ENCODE measurements around the gene CAP1. TPM values are rescaled to one million over a fixed set of nuclear protein-coding genes. Genes with fewer than 3 reads are reported as not detected.

The CAP1 gene
- total and polyA plus RNA-seq, 2 of the 13 experiments (the other 11 are each of a cell fraction or from before 2014, with no cell fraction given) = 174 to 195 TPM

DNA sequence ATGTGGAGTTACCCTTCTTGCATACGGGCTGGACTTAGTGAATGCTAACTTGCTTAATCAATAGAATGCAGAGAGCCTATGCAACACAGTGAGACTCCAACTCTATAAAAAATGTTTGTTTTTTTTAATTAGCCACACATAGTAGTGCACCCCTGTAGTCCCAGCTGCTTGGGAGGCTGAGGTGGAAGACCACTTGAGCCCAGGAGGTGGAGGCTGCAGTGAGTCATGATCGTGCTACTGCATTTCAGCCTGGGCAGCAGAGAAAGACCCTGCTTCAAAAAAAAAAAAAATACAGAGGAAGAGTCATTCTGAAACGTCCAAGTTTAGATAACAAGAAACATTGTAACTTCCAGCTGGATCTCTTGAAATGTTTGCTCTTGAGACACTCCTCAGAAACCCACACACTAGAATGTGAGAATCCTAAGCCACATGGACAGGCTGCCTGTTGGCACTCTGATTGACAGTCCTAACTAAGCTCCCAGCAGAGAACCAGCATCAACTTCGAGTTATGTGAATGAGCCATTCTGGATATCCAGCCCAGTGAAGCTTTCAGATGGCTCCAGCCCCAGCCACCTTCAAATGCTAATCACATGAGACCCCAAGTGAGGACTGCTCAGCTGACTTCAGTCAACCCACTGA, 20.0 kb upstream of the CAP1 start:
- no peak for FAIRE-seq
- H3K27ac ChIP-seq (ENCODE audit: extremely low read length, insufficient read depth, low read length) = no peak overlapping the region

More for the DNA sequence above, 20.0 kb upstream of the CAP1 start:
- ChIA-PET CTCF (ENCODE audit: low intra/inter-chr PET ratio, low total read pairs) (no interaction called here), POLR2A (no interaction called here)
- Histone ChIP-seq H2AFZ (ENCODE audit: low read length) (no peak overlapping the region), H3K4me3 (replicated peaks in 1 of 3; ENCODE audit: insufficient read depth in 1 of 3, low read depth in 2 of 3, low read length in 3 of 3) (no peak overlapping the region), H4K20me1 (ENCODE audit: insufficient read depth, low read length) (no peaks in the 10 kb centered on the region), H3K36me3 (replicated peaks in 1 of 2; ENCODE audit: control insufficient read depth in 1 of 2, insufficient read depth in 2 of 2, low read length in 2 of 2) (no peaks in the 10 kb centered on the region), H3K4me2 (ENCODE audit: low read depth, low read length) (no peak overlapping the region), H3K4me1 (ENCODE audit: insufficient read depth, low read length) (no peaks in the 10 kb centered on the region), H3K79me2 (ENCODE audit: insufficient read depth, low read length) (no peaks in the 10 kb centered on the region), H3K27me3 (ENCODE audit: control insufficient read depth in 1 of 2, insufficient read depth in 2 of 2, low read length in 2 of 2) (no peaks in the 10 kb centered on the region), H3K9ac (ENCODE audit: insufficient read depth, low read depth, low read length) (no peak overlapping the region), H3K9me3 (ENCODE audit: low read length) (no peaks in the 10 kb centered on the region)
- intact Hi-C loops (cut with micrococcal nuclease; ENCODE audit: unreplicated experiment) (no loop called here), in situ Hi-C loops (cut with HindIII; ENCODE audit: extremely low pct_ligation_motif_present, low pct_unique_long_range_greater_than_20kb) (no loop called here)
- DNase-seq (ENCODE audit: low spot score) = no peak
- no TSS peak for BruUV-seq (replicated peaks)
- ATAC-seq = no peak
- WGBS (ENCODE audit: low lambda C conversion rate) = 0% methylated on average over 3 of the region's 4 CpGs
- TF ChIP-seq HNF1B (CRISPR knock-in tag; IDR thresholded peaks at IDR 0.05) (no peak), ZNF589 (CRISPR knock-in tag; conservative IDR thresholded peaks at IDR 0.05) (no peak), SPEN (CRISPR knock-in tag; IDR thresholded peaks at IDR 0.05; ENCODE audit: low read depth) (no peak), THAP7 (CRISPR knock-in tag; IDR thresholded peaks at IDR 0.05) (no peak), GPN1 (CRISPR knock-in tag; IDR thresholded peaks at IDR 0.05; ENCODE audit: borderline replicate concordance) (no peak), ZFY (CRISPR knock-in tag; IDR thresholded peaks at IDR 0.05) (no peak), E2F2 (CRISPR knock-in tag; IDR thresholded peaks at IDR 0.05; ENCODE audit: borderline replicate concordance) (no peak), CBFB (CRISPR knock-in tag; IDR thresholded peaks at IDR 0.05) (no peak), CENPX (CRISPR knock-in tag; IDR thresholded peaks at IDR 0.05) (no peak), NFAT5 (CRISPR knock-in tag; IDR thresholded peaks at IDR 0.05) (no peak), IRF9 (CRISPR knock-in tag; IDR thresholded peaks at IDR 0.05; ENCODE audit: borderline replicate concordance) (no peak), CHCHD3 (CRISPR knock-in tag; IDR thresholded peaks at IDR 0.05) (no peak)
